GM15510 (cell line): Measurements from ENCODE around the gene MALAT1.
A peak's percentile ranks its signal among the peaks of the same experiment; 100 is the strongest.

Source experiments
- POLR2A ChIP-seq: IDR thresholded peaks from 3 replicates; pipeline ENCODE4 v1.6.1; 2011; ENCODE audit warnings: borderline replicate concordance; ENCODE audit not compliant: insufficient read length; ENCODE audit errors: extremely low read depth

The MALAT1 gene

DNA sequence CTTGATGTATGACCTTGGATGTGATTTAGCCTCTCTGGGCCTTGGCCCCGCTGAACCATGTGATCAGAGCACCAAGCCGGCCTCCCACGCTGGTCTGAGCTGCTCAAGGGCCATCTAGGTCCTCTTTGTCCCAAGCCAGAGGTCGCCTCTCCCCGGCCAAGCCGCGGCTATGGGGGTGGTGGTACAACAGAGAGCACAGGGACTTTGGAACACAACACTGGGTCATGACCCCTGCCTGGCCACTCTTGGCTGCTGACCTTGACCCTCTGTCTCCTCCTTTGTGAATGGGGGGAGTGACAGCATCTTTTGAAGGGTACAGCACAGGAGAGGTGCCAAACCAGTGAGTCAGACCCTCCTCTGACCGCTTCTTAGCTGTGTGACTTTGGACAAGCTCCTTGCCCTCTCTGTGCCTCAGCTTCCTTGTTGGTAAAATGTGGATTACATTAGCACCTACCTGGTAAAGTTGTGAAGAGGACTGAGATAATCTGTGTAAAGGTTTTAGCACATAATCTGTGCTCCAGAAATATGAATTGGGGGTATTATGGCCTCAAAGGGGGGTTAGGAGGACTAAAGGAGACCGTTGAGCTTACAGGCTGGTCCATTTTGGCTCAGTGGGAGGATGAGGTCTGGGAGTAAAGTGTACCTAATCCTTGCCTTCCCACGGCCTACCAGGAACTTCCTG, 30.8 kb downstream of the MALAT1 start:
- no peak for TF ChIP-seq POLR2A

DNA sequence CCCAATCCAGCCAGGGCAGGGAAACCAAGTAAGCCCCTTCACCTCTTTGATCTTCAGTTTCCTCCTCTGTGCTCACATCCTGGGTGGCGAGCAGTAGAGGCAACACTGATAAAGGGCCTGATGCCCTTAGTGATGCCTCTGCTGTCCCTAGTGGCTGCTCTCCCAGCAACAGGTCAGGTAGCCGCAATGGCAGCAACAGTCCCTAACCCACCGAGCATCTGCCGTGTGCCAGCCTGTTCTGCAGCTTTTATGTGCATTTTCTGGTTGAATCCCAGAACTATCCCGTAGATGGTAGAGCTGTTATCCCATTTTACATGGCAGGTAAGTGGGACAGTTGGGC, 31.3 kb downstream of the MALAT1 start:
- no peak for TF ChIP-seq POLR2A

DNA sequence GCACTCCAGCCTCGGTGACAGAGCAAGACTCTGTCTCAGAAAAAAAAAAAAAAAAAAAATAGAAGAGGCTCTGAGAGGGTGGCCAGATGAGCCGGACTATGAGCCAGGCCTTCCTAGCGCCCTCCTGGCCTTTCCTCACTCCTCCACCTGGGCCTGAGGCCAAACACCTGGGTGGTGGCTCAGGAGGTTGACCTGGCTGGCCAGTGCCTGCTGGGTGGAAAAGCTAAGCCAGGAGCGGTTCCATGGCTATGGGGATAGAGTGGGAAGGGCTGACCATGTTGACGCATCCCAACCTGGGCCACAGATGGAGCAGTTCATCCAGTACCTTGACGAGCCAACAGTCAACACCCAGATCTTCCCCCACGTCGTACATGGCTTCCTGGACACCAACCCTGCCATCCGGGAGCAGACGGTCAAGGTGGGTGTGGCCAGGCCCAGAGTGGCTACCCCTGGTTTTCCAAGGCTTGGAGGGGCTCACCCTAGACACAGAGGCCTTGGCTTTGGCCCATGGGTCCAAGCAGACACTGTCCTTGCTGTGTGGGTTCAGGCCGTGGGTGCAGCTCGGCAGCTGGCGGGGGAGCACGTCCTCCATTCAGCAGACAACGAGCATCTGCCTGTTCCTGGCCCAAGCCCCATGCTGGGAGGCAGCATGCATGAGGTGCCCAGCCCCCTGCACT, 33.7 kb downstream of the MALAT1 start:
- TF ChIP-seq POLR2A = no peak

DNA sequence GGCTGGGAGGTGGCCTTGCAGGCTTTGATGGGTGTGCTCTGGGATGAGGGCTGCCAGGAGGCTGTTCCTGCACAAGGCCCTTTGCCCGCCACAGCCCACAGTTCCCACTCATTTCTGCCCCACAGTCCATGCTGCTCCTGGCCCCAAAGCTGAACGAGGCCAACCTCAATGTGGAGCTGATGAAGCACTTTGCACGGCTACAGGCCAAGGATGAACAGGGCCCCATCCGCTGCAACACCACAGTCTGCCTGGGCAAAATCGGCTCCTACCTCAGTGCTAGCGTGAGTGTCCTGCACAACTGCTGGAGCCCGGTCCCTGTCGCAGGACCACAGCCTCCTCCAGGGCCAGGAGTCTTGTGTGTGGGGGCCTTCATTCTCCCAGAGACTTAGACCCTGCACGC, 36.3 kb downstream of the MALAT1 start:
- no peak for TF ChIP-seq POLR2A

DNA sequence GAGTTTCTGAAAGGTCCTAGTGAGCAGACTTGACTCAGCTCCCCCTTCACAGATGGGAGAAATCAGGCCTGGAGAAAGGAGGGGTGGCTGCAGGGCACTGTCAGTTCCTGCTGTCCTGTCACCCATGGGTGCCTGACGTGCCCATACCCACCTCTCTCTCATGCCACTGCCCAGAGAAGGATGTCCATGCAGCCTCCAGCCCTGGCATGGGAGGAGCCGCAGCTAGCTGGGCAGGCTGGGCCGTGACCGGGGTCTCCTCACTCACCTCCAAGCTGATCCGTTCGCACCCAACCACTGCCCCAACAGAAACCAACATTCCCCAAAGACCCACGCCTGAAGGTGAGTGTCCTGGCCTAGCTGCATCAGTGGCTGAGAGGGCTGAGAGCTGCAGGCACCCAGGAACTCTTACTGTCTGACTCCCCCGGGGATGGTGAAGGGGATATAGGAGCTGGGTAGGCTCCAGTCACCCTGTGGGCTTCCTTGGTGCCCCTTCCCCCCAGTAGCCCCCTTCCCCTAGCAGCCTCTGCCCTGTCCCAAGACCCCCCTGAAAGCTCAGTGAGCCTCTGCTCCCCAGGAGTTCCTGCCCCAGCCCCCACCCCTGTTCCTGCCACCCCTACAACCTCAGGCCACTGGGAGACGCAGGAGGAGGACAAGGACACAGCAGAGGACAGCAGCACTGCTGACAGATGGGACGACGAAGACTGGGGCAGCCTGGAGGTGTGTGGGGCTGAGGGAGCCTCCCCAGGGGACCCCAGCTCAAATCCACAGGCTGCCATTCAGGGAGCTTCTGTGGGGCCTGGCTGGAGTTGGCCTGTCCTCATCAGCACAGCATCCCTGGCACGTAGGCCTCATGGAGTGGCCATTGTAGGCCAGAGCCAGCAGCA, 37.8 kb downstream of the MALAT1 start:
- no peak for TF ChIP-seq POLR2A

DNA sequence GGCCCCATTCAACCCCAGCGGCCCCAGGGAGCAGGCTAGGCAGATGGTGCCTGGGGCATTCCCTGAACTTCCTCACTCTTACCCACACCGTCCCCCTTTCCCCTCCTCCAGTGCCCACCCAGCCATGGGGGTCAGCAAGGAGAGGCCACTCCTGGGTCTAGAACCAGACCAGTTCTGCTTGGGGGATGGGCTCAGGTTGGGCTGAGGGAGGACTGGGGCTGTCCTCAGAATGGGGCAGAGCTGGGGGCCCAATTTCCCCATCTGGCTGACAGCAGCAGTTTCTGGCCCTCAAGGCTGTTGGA, 38.4 kb downstream of the MALAT1 start:
- no peak for TF ChIP-seq POLR2A

DNA sequence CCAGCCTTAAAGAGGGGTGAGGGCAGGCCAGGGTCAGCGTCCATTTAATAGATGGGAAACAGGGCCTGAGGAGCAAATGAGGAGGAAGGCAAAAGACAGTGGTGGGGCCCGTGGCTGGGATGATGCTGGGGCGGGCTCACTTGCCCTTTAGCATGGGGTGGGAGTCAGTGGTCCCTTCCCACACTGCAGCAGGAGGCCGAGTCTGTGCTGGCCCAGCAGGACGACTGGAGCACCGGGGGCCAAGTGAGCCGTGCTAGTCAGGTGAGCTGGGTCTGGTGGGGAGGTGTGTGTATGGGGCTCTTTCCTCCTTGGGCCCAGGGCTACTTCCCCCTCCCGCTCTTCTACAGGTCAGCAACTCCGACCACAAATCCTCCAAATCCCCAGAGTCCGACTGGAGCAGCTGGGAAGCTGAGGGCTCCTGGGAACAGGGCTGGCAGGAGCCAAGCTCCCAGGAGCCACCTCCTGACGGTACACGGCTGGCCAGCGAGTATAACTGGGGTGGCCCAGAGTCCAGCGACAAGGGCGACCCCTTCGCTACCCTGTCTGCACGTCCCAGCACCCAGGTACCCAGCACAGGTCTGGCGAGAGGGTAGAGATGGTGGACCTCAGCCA, 38.9 kb downstream of the MALAT1 start:
- peak; percentile 16 for TF ChIP-seq POLR2A

DNA sequence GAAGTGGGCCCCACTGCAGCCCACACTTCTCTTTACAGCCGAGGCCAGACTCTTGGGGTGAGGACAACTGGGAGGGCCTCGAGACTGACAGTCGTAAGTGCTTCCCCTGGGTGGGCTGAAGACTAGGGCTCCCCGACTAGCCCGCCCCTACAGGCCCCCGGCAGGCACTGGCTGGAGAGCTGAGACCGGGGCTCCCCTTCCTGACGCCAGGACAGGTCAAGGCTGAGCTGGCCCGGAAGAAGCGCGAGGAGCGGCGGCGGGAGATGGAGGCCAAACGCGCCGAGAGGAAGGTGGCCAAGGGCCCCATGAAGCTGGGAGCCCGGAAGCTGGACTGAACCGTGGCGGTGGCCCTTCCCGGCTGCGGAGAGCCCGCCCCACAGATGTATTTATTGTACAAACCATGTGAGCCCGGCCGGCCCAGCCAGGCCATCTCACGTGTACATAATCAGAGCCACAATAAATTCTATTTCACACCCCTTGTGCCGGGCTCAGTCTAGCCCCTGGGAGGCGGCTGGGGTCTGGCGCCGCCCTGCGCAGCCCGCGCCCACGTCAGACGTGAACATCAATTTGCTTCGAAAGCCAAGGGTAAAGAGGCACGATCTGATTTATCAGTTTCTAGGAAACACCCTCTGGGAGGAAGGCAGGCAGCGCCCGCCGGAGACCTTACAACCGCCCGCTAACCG, 39.5 kb downstream of the MALAT1 start:
- TF ChIP-seq POLR2A = no peak

DNA sequence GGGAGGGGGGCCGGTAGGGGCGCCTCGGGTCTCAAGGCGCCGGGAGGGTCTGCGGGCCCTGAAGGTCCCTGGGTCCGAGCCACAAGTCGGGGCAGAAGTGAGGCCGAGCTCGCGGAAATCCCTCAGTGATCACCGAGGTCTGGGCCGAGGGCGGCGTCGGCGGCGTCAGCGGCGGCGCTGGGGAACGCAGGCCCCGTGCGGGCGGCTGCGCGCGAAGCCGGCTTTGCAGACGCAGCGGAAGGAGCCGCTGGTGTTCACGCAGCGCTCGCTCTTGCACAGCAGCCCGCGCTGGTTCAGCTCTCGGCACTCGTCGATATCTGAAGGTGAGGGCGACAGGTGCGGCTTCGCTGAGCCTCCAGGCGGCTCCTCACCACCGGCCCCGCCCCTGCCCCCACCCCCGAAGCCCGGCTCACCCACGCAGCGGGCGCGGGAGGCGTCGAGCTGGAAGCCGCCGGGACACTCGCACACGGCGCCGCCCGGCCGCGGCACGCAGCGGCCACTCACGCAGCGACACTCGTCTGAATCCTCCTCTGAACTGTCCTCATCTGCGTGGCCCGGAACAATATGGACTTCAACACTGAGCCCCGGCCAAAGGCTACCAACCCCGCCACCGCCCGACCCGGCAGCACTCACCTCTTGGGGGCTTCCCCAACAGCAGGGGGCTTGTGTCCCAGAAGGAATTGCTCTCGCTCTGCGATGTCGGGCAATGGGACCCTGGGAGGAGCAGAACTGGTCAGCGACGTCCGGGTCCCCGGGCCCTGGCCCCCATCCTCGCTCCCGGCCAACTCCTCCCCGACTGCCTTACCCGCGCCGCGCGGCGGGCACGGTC, 40.3 kb downstream of the MALAT1 start:
- TF ChIP-seq POLR2A = no peak

DNA sequence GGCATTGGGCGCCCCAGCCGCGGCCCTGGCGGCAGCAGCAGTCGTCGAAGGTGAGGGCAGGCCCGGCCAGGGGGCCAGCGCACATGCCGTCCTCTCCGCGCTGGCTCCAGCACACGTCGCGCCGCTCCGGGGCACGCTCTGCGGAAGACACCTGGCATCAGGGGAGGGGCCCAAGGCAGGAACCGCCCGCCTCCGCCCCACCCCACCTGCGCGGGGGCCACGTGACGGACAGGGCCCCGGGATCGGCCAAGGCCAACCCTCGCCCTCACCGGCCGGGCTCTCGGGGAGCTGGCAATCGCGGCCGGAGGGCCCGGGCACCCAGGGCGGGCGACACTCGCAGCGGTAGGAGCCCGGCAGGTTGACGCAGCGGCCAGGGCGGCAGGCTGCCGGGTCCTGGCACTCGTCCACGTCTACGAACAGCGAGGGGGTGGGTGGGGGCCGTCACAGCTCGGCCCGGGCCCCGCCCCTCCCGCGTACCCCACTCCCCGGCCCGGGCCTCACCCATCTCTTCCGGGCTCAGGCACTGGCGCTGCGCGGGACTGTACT, 41.0 kb downstream of the MALAT1 start:
- TF ChIP-seq POLR2A = no peak

DNA sequence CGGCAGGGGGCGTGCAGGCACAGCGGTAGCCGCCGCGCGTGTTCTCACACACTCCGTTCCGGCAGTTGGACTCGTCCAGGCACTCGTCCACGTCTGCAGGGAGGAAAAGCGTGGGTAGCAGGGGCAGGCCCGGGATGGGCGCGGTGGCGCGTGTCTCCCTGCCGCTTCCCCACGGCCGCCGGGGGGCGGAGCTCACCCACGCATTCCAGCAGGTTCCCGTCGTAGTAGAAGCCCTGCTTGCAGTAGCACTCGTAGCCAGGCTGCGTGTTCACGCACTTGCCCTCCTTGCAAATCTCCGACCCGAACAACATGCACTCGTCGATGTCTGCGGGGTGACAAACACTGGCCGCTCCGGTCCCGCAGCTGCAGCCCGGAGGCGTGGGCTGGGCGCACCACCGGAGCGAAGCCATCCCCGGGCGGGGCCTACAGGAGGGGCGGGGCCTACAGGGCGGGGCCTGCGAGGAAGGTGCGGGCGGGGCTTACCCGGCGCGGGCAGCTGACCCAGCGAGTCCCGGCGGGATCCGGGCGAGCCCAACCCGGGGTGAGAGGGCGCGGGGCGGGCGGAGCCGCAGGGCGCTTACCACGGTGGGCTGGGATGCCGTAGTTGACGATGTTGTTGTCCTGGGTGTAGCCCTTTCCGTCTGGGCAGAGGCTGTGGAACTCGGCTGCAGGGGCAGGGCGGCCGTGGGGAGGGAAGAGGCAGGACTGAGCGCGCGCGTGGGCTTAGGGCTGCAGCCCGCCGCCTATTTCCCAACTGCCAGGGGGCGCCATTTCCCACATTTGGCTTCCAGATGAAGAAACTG, 41.6 kb downstream of the MALAT1 start:
- peak; percentile 63 for TF ChIP-seq POLR2A

DNA sequence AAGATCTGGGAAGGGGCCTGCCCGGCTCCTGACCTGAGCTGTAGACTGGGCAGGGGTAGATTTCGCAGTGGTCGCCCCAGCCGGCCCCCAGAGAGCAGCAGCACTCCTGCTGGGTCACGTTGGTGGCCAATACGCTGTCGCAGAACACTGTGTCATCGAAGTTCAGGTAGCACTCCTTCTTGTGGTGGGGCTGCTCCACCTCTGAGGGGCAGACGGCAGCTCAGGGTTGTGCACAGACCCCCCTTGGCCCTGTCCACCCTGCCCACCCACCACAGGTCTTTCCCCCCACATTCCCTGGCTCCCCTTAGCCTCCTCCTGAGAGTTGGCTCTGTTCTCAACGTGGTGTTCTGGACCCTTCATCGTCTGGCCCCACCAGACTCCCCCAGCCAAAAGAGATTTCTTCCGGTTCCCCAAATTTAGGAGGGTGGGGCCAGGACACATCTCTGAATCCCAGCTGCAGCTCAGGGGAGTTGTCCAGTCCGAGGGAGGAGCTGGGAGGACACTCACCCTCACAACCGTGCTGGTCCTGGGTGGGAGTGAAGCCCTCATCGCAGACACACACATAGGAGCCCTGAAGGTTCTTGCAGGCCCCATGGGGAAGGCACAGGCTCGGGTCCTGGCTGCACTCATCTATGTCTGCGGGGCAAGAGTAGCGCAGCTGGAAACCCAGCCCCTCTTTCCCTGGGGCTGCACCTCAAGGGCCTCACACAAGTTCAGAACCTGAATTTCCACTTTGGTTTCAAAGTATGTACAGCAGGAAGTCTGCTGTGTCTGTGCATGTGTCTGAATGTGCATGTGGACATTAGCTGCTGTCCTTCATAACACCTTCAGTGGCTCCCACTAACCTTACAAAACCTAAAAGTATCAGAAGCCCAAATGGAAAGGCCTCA, 42.5 kb downstream of the MALAT1 start:
- no peak for TF ChIP-seq POLR2A
